ENCODE data around the gene TSC22D2. TPM values are rescaled to one million over a fixed set of nuclear protein-coding genes. Genes with fewer than 3 reads are reported as not detected.
"Not testable (repeated sequence)": the region's sequence is repeated elsewhere in the genome, so short reads cannot be mapped to it uniquely, and the experiment has no call there.

The TSC22D2 gene
- total RNA-seq, 1 donor from 2014 or later = 15.1 TPM

GRCh38 chr3:150446470-150446977, 38.4 kb downstream of the TSC22D2 start:
- DNase-seq (ENCODE audit: low read depth) = no peak

GRCh38 chr3:150447084-150447483, 39.0 kb downstream of the TSC22D2 start:
- no peak for DNase-seq (ENCODE audit: low read depth)

DNA sequence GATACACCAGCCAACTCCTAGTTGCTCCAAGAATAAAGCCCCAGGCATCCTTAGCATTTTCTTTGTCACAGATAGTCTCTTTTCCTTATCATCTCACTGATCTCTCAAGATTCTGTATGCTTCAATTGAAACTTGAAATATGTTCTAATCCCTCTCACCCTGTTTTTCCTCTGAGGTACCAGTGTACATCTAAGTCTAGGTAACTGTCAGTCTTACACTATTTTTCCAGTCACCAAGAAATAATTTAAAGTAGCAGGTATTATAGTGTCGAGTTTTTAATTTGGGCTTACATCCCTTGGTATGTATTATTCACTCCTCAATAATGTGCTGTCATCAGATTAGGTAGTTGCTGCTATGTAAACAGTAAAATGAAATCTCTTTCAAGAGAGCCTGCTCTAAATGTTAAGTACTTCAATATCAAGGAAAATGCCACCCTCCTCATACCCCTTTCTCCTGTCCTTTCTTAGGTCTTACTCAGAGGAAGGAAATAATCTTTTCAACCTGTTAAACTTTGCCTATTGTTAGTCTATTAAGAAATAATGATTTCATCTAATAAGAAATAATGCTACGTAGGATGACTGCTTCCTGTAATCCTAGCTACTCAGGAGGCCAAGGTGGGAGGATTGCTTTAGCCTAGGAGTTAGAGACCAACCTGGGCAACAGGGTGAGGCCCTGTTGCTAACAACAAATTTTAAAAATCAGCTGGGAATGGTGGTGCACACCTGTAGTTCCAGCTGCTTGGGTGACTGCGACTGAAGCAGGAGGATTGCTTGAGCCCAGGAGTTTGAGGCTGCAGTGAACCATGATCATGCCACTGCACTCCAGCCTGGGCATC, 39.8 kb downstream of the TSC22D2 start:
- DNase-seq (ENCODE audit: low read depth) = no peak

DNA sequence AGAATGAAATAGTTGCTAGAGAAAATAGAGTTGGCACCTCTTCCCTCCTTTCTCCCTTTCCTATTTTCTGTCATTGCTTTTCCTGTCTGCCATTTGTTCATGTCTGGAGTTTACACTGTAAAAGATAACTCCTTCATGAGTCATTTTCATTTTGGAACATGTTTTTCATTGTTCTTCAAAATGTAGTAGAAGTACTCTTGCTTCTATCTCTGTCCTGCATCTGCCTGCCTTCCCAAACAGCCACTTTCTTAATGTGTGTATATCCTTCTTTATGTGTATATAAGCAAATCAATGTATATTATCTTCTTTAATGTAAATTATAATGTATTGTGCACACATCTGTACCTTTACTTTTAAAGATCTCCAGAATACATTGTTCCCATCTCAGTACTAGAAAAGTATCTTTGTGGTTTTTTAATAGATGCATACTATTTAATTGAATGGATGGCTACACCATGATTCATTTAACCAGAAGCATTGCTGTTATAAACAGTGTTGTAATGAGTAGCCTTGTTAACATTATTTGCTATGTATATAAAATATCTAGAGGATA, 41.1 kb downstream of the TSC22D2 start:
- DNase-seq (ENCODE audit: low read depth) = peak; percentile 47

DNA sequence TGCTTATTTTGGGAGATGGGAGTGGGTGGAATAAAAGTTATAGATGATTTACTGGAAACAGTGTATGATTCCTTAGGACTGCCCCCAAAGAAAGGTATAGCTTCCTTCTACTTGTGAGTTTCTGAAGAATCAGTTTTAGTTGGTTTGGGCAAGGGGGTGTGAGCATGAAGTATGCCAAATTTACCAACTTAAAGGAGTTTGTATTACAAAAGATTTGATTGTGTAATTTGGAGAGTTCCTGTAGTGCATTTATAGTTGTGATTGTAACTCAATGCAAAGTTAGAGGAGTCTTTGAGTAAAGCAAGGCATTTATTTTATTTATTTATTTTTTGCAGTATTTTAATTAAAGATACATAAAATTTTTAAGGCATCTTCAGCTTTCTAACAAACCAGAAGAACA, 42.8 kb downstream of the TSC22D2 start:
- DNase-seq (ENCODE audit: low read depth) = no peak

DNA sequence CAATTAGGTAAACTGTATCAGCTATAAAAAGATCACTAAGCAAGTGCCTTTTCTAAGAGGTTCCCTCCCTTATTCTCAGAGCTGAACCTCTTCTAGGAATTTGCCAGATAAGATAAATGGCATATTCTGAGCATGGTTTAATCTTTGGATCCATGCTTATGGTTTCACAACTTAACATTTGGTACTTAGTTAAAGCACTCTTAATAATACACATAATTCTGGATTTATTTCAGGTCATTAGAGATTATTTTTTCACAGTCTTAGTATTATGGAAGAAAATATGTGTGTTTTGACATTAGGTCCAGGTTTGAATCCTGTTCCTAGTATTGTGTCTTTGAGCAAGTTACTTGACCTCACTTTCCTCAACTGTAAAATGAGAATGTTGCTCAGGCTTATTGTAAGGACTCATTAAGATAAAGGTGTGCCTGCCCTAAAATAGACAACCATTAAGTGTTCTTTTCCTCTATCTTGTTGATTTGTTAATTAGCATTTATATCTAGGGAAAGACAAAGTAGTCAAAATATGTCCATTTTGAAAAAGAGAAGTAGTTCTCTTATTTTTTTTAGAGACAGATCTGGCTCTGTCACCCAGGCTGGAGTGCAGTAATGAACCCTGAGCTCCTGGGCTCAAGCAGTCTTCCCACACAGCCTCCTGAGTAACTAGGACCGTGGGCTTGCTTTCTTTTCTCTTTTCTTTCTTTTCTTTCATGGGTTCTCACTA, 43.4 kb downstream of the TSC22D2 start:
- no peak for DNase-seq (ENCODE audit: low read depth)

- no peak for DNase-seq (ENCODE audit: low read depth)
Measured at GRCh38 chr3:150453353-150453752, 45.3 kb downstream of the TSC22D2 start.

DNA sequence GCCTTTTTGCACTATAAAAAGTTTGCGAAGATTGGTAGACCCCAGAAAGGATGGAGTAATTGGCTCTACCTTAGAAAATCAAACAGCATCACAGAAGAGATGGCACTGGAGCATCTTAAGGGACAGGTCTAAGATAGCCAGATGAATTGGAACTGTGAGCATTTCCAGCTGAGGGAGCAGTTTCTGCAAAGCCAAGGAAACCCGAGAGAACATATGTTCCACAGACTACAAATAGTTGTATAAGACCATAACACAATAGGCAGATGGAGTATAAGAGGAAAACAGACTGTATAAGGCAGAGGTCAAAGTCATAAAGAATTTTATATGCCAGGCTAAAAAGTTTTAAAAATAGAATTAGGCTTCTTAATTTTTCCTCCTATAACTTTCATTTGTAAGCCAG, 46.0 kb downstream of the TSC22D2 start:
- DNase-seq (ENCODE audit: low read depth) = no peak

GRCh38 chr3:150454622-150455021, 46.5 kb downstream of the TSC22D2 start:
- peak; percentile 32 for DNase-seq (ENCODE audit: low read depth)

GRCh38 chr3:150455341-150455740, 47.2 kb downstream of the TSC22D2 start:
- no peak for DNase-seq (ENCODE audit: low read depth)

GRCh38 chr3:150458001-150458400, 49.9 kb downstream of the TSC22D2 start:
- no peak for DNase-seq (ENCODE audit: low read depth)

- DNase-seq (ENCODE audit: low read depth) = no peak
Measured at GRCh38 chr3:150460484-150460883, 52.4 kb downstream of the TSC22D2 start.

DNA sequence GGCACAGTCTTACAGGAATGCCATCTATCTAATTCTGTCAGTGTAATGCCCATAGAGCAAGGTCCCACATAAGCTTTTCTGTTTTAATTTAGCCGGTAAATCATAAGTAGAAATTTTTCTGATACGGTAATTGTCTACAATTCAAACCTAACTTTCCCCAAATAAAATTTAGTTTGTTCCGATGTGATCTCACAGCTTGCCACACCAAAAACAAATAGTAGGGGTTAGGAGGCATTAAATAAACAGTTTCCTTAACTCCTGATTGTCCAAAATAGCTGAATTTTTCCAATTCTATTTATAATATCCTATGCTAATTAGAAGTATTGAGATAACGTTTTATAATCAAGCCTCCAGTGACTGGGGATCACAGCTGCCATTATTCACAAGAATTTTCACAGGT, 53.3 kb downstream of the TSC22D2 start:
- DNase-seq (ENCODE audit: low read depth) = no peak

- no peak for DNase-seq (ENCODE audit: low read depth)
Measured at GRCh38 chr3:150462108-150462507, 54.0 kb downstream of the TSC22D2 start.

DNA sequence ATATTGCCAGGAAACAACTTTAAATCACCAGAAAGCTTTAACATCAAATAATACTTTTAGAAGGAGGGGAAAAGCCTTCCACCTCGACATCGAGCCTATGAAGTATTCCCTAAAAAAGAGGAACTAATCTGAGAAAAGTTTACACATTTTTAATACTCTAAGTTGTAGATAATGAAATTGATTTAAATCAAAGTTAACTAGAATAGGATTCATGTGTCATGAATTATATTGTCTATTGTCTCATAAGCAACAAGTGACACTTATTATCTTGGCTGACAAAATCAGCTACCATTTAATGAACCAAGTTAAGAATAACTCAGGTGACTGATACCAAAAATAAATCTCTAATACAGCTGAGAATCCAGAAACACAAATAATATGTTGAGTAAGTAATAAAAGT, 56.6 kb downstream of the TSC22D2 start:
- DNase-seq (ENCODE audit: low read depth) = no peak

- no peak for DNase-seq (ENCODE audit: low read depth)
Measured at GRCh38 chr3:150467381-150467780, 59.3 kb downstream of the TSC22D2 start.

GRCh38 chr3:150469031-150469930, 61.2 kb downstream of the TSC22D2 start:
- peak; percentile 68 for DNase-seq (ENCODE audit: low read depth)

DNA sequence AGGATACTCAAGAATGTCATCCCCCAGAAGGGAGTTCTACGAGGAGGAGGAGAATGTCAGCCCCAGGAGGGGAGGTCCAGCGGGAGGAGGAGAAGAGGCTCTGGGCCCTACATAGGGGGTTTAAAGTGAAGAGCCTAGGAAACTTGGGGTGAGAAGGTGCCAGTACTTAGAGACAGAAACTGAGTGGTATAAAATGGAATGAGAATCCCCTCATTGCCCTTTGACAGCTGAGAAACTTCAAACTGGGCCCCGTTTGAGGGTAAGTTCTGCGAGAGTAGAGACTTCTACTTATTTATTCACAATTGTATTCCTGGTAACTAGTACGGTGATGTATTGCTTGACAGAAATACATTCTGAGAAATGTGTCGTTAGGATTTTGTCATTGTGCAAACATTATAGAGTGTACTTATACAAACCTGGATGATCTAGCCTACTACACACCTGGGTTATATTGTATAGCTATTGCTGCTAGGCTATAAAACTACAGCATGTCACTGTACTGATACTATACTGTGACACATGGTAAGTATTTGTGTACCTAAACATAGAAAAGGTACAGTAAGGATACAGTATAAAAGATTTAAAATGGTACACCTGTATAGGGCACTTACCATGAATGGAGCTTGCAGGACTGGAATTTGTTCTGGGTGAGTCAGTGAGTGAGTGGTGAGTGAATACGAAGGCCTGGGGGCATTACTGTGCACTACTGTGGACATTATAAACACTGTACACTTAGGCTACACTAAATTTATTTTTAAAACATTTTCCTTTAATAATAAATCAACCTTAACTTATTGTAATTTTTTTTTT, 62.0 kb downstream of the TSC22D2 start:
- no peak for DNase-seq (ENCODE audit: low read depth)

DNA sequence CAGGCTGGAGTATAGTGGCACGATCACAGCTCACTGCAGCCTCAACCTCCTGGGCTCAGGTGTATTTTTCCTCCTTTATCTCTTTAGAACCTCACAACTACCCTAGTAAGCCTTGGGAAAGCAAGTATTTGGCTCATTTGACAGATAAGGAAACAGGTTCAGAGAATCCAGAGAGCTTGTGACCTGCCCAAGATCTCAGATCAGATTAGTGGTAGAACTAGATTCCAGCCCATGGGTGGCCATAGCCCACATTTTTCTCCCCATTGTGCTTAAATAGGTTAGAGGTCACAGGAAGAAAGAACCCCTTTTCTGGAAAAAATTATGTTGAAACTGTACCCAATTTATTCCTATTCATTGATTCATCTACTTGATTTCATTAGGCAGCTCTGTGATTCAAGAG, 64.3 kb downstream of the TSC22D2 start:
- DNase-seq (ENCODE audit: low read depth) = no peak

DNA sequence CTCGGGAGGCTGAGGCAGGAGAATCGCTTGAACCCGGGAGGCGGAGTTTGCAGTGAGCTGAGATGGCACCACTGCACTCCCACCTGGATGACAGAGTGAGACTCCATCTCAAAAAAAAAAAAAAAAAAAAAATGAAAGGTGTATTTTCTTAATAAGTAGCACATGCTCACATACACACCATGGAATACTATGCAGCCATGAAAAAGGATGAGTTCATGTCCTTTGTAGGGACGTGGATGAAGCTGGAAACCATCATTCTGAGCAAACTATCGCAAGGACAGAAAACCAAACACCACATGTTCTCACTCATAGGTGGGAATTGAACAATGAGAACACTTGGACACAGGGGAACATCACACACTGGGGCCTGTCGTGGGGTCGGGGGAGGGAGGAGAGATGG, 65.1 kb downstream of the TSC22D2 start:
- DNase-seq (ENCODE audit: low read depth) = not testable (repeated sequence)
